ENCODE results near the gene BICD1. TPM values are rescaled to one million over a fixed set of nuclear protein-coding genes. Genes with fewer than 3 reads are reported as not detected.

The BICD1 gene
- polyA plus RNA-seq, 2 donors, result 1.7 to 2.0 TPM

GRCh38 chr12:32292151-32292550, 185.5 kb downstream of the BICD1 start:
- no peaks in the 10 kb centered on the region for H3K27me3 ChIP-seq (ENCODE audit: control insufficient read depth in 1 of 2, insufficient read depth in 2 of 2, low read length in 2 of 2)
- H3K27ac ChIP-seq (ENCODE audit: low read depth in 2 of 2, low read length in 1 of 2), result no peak overlapping the region
- 91 to 97% methylated on average over 4 of the region's 4 CpGs for WGBS, 2 donors
- no peak overlapping the region for H3K4me3 ChIP-seq (ENCODE audit: low read depth in 1 of 2, low read length in 2 of 2)
- peaks cover 0 to 3% of the 10 kb centered on the region in 2 donors for H3K9me3 ChIP-seq (ENCODE audit: control insufficient read depth in 2 of 2, insufficient read depth in 1 of 2, low read depth in 1 of 2, low read length in 1 of 2)
- peaks cover 0 to 2% of the 10 kb centered on the region in 2 donors for H3K36me3 ChIP-seq (ENCODE audit: control insufficient read depth in 2 of 2, insufficient read depth in 2 of 2, low read length in 1 of 2)
- H3K4me1 ChIP-seq (ENCODE audit: control insufficient read depth in 2 of 2, insufficient read depth in 2 of 2, low read length in 1 of 2), result no peaks in the 10 kb centered on the region

- Histone ChIP-seq H3K27me3 (ENCODE audit: control insufficient read depth in 1 of 2, insufficient read depth in 2 of 2, low read length in 2 of 2) (no peaks in the 10 kb centered on the region), H3K9me3 (ENCODE audit: control insufficient read depth in 2 of 2, insufficient read depth in 1 of 2, low read depth in 1 of 2, low read length in 1 of 2) (no peaks in the 10 kb centered on the region), H3K36me3 (ENCODE audit: control insufficient read depth in 2 of 2, insufficient read depth in 2 of 2, low read length in 1 of 2) (peaks cover 0 to 2% of the 10 kb centered on the region in 2 donors), H3K4me1 (ENCODE audit: control insufficient read depth in 2 of 2, insufficient read depth in 2 of 2, low read length in 1 of 2) (no peaks in the 10 kb centered on the region), H3K4me3 (ENCODE audit: low read depth in 1 of 2, low read length in 2 of 2) (no peak overlapping the region), H3K27ac (ENCODE audit: low read depth in 2 of 2, low read length in 1 of 2) (no peak overlapping the region)
- 93 to 97% methylated on average over 6 of the region's 6 CpGs for WGBS, 2 donors
These were observed 187.3 kb downstream of the BICD1 start for GRCh38 chr12:32293808-32294419.

- H3K27ac ChIP-seq (ENCODE audit: low read depth in 2 of 2, low read length in 1 of 2), result no peak overlapping the region
- peaks cover 0 to 2% of the 10 kb centered on the region in 2 donors for H3K36me3 ChIP-seq (ENCODE audit: control insufficient read depth in 2 of 2, insufficient read depth in 2 of 2, low read length in 1 of 2)
- 64 to 75% methylated on average over 4 of the region's 4 CpGs for WGBS, 2 donors
These were observed 189.9 kb downstream of the BICD1 start for GRCh38 chr12:32296567-32296966.

GRCh38 chr12:32298917-32299316, 192.3 kb downstream of the BICD1 start:
- Histone ChIP-seq H3K4me1 (ENCODE audit: control insufficient read depth in 2 of 2, insufficient read depth in 2 of 2, low read length in 1 of 2) (no peaks in the 10 kb centered on the region), H3K27me3 (ENCODE audit: control insufficient read depth in 1 of 2, insufficient read depth in 2 of 2, low read length in 2 of 2) (no peaks in the 10 kb centered on the region), H3K36me3 (ENCODE audit: control insufficient read depth in 2 of 2, insufficient read depth in 2 of 2, low read length in 1 of 2) (peaks cover 0 to 2% of the 10 kb centered on the region in 2 donors), H3K4me3 (ENCODE audit: low read depth in 1 of 2, low read length in 2 of 2) (no peak overlapping the region), H3K9me3 (ENCODE audit: control insufficient read depth in 2 of 2, insufficient read depth in 1 of 2, low read depth in 1 of 2, low read length in 1 of 2) (no peaks in the 10 kb centered on the region), H3K27ac (ENCODE audit: low read depth in 2 of 2, low read length in 1 of 2) (no peak overlapping the region)
- 73% methylated on average over 3 of the region's 3 CpGs for WGBS, 2 donors

More at GRCh38 chr12:32296567-32296966, 189.9 kb downstream of the BICD1 start:
- Histone ChIP-seq H3K27me3 (ENCODE audit: control insufficient read depth in 1 of 2, insufficient read depth in 2 of 2, low read length in 2 of 2) (no peaks in the 10 kb centered on the region), H3K4me3 (ENCODE audit: low read depth in 1 of 2, low read length in 2 of 2) (no peak overlapping the region), H3K9me3 (ENCODE audit: control insufficient read depth in 2 of 2, insufficient read depth in 1 of 2, low read depth in 1 of 2, low read length in 1 of 2) (no peaks in the 10 kb centered on the region), H3K4me1 (ENCODE audit: control insufficient read depth in 2 of 2, insufficient read depth in 2 of 2, low read length in 1 of 2) (no peaks in the 10 kb centered on the region)

- Histone ChIP-seq H3K27me3 (ENCODE audit: control insufficient read depth in 1 of 2, insufficient read depth in 2 of 2, low read length in 2 of 2) (no peaks in the 10 kb centered on the region), H3K36me3 (ENCODE audit: control insufficient read depth in 2 of 2, insufficient read depth in 2 of 2, low read length in 1 of 2) (no peaks in the 10 kb centered on the region), H3K4me1 (ENCODE audit: control insufficient read depth in 2 of 2, insufficient read depth in 2 of 2, low read length in 1 of 2) (no peaks in the 10 kb centered on the region), H3K9me3 (ENCODE audit: control insufficient read depth in 2 of 2, insufficient read depth in 1 of 2, low read depth in 1 of 2, low read length in 1 of 2) (no peaks in the 10 kb centered on the region), H3K4me3 (ENCODE audit: low read depth in 1 of 2, low read length in 2 of 2) (no peak overlapping the region), H3K27ac (ENCODE audit: low read depth in 2 of 2, low read length in 1 of 2) (no peak overlapping the region)
- WGBS, 2 donors, result 88 to 90% methylated on average over 5 of the region's 5 CpGs
These were observed 194.6 kb downstream of the BICD1 start for GRCh38 chr12:32301216-32301615.

- H3K4me3 ChIP-seq (ENCODE audit: low read depth in 1 of 2, low read length in 2 of 2), result no peak overlapping the region
These were observed 195.8 kb downstream of the BICD1 start for GRCh38 chr12:32302218-32303173.

GRCh38 chr12:32303174-32303549, 196.5 kb downstream of the BICD1 start:
- H3K9me3 ChIP-seq (ENCODE audit: control insufficient read depth in 2 of 2, insufficient read depth in 1 of 2, low read depth in 1 of 2, low read length in 1 of 2), result no peaks in the 10 kb centered on the region
- no peak overlapping the region for H3K27ac ChIP-seq (ENCODE audit: low read depth in 2 of 2, low read length in 1 of 2)
- H3K27me3 ChIP-seq (ENCODE audit: control insufficient read depth in 1 of 2, insufficient read depth in 2 of 2, low read length in 2 of 2), result no peaks in the 10 kb centered on the region
- H3K36me3 ChIP-seq (ENCODE audit: control insufficient read depth in 2 of 2, insufficient read depth in 2 of 2, low read length in 1 of 2), result no peaks in the 10 kb centered on the region
- 91 to 95% methylated on average over 5 of the region's 5 CpGs for WGBS, 2 donors
- no peaks in the 10 kb centered on the region for H3K4me1 ChIP-seq (ENCODE audit: control insufficient read depth in 2 of 2, insufficient read depth in 2 of 2, low read length in 1 of 2)
- H3K4me3 ChIP-seq (ENCODE audit: low read depth in 1 of 2, low read length in 2 of 2), result no peak overlapping the region

More at GRCh38 chr12:32302218-32303173, 195.8 kb downstream of the BICD1 start:
- WGBS, 2 donors, result 73 to 91% methylated on average over 6 of the region's 6 CpGs
- Histone ChIP-seq H3K27me3 (ENCODE audit: control insufficient read depth in 1 of 2, insufficient read depth in 2 of 2, low read length in 2 of 2) (no peaks in the 10 kb centered on the region), H3K27ac (ENCODE audit: low read depth in 2 of 2, low read length in 1 of 2) (no peak overlapping the region), H3K36me3 (ENCODE audit: control insufficient read depth in 2 of 2, insufficient read depth in 2 of 2, low read length in 1 of 2) (no peaks in the 10 kb centered on the region), H3K9me3 (ENCODE audit: control insufficient read depth in 2 of 2, insufficient read depth in 1 of 2, low read depth in 1 of 2, low read length in 1 of 2) (no peaks in the 10 kb centered on the region), H3K4me1 (ENCODE audit: control insufficient read depth in 2 of 2, insufficient read depth in 2 of 2, low read length in 1 of 2) (no peaks in the 10 kb centered on the region)

GRCh38 chr12:32305163-32305562, 198.5 kb downstream of the BICD1 start:
- no peaks in the 10 kb centered on the region for H3K9me3 ChIP-seq (ENCODE audit: control insufficient read depth in 2 of 2, insufficient read depth in 1 of 2, low read depth in 1 of 2, low read length in 1 of 2)
- H3K4me3 ChIP-seq (ENCODE audit: low read depth in 1 of 2, low read length in 2 of 2), result no peak overlapping the region
- no peaks in the 10 kb centered on the region for H3K4me1 ChIP-seq (ENCODE audit: control insufficient read depth in 2 of 2, insufficient read depth in 2 of 2, low read length in 1 of 2)
- H3K27ac ChIP-seq (ENCODE audit: low read depth in 2 of 2, low read length in 1 of 2), result no peak overlapping the region
- H3K36me3 ChIP-seq (ENCODE audit: control insufficient read depth in 2 of 2, insufficient read depth in 2 of 2, low read length in 1 of 2), result no peaks in the 10 kb centered on the region
- H3K27me3 ChIP-seq (ENCODE audit: control insufficient read depth in 1 of 2, insufficient read depth in 2 of 2, low read length in 2 of 2), result no peaks in the 10 kb centered on the region
- 63 to 72% methylated on average over 1 of the region's 1 CpG for WGBS, 2 donors

- H3K27me3 ChIP-seq (ENCODE audit: control insufficient read depth in 1 of 2, insufficient read depth in 2 of 2, low read length in 2 of 2), result no peaks in the 10 kb centered on the region
- H3K9me3 ChIP-seq (ENCODE audit: control insufficient read depth in 2 of 2, insufficient read depth in 1 of 2, low read depth in 1 of 2, low read length in 1 of 2), result no peaks in the 10 kb centered on the region
- H3K36me3 ChIP-seq (ENCODE audit: control insufficient read depth in 2 of 2, insufficient read depth in 2 of 2, low read length in 1 of 2), result no peaks in the 10 kb centered on the region
- no peak overlapping the region for H3K27ac ChIP-seq (ENCODE audit: low read depth in 2 of 2, low read length in 1 of 2)
- no peak overlapping the region for H3K4me3 ChIP-seq (ENCODE audit: low read depth in 1 of 2, low read length in 2 of 2)
- no peaks in the 10 kb centered on the region for H3K4me1 ChIP-seq (ENCODE audit: control insufficient read depth in 2 of 2, insufficient read depth in 2 of 2, low read length in 1 of 2)
- WGBS, 2 donors, result 59 to 72% methylated on average over 3 of the region's 3 CpGs
These were observed 200.7 kb downstream of the BICD1 start for GRCh38 chr12:32307326-32307725.
